Fibroblast of pulmonary artery (primary cell): Measurements from ENCODE around the gene DCHS2.

Experiments used
- DNase-seq: peaks from one replicate; pipeline ENCODE4 v3.0.0-alpha.2; 2010; ENCODE audit warnings: low read depth
- H3K4me3 ChIP-seq: replicated peaks from 2 replicates; pipeline ENCODE4 v1.5.1; 2011; ENCODE audit warnings: low read depth, mild to moderate bottlenecking, control low read depth, low read length, moderate library complexity
- CTCF ChIP-seq: IDR thresholded peaks from 2 replicates; pipeline ENCODE4 v1.5.1; 2011; ENCODE audit warnings: mild to moderate bottlenecking, control low read depth, low read length, inconsistent platforms; ENCODE audit errors: missing control alignments

DCHS2 gene

GRCh38 chr4:154308207-154308606, 183.4 kb downstream of the DCHS2 start:
- TF ChIP-seq CTCF: no peak
- DNase-seq: no peak
- no peak overlapping the region for H3K4me3 ChIP-seq

- H3K4me3 ChIP-seq: no peak overlapping the region
- no peak for DNase-seq
- TF ChIP-seq CTCF: no peak
Measured at GRCh38 chr4:154307451-154307850, 184.1 kb downstream of the DCHS2 start.

- H3K4me3 ChIP-seq: no peak overlapping the region
- DNase-seq: no peak
- no peak for TF ChIP-seq CTCF
Measured at GRCh38 chr4:154305616-154306015, 186.0 kb downstream of the DCHS2 start.

- no peak for TF ChIP-seq CTCF
- DNase-seq: no peak
Measured at GRCh38 chr4:154304679-154305078, 186.9 kb downstream of the DCHS2 start.

GRCh38 chr4:154294652-154295350, 196.8 kb downstream of the DCHS2 start:
- no peak overlapping the region for H3K4me3 ChIP-seq
- no peak for DNase-seq
- TF ChIP-seq CTCF: no peak

More at GRCh38 chr4:154304679-154305078, 186.9 kb downstream of the DCHS2 start:
- no peak overlapping the region for H3K4me3 ChIP-seq

- no peak for TF ChIP-seq CTCF
- no peak overlapping the region for H3K4me3 ChIP-seq
- no peak for DNase-seq
Measured at GRCh38 chr4:154293427-154293826, 198.2 kb downstream of the DCHS2 start.

GRCh38 chr4:154292589-154292988, 199.0 kb downstream of the DCHS2 start:
- no peak for DNase-seq
- H3K4me3 ChIP-seq: no peak overlapping the region
- TF ChIP-seq CTCF: no peak
